Activated naive CD8-positive, alpha-beta T cell treated with anti-CD3 and anti-CD28 coated beads, Interleukin-2, amount 10 ng/mL, durations not matched to agents 7 days and 5 days (primary cell): ENCODE measurements around the gene HJURP. TPM values are rescaled to one million over a fixed set of nuclear protein-coding genes. Genes with fewer than 3 reads are reported as not detected.
A peak's percentile ranks its signal among the peaks of the same experiment; 100 is the strongest.

Experiments
- ATAC-seq: fragments of 150-1000 bp; cut with Tn5 transposase; one replicate; pipeline ENCODE4 v1.10.0; 2021; ENCODE audit warnings: low read depth, moderate library complexity
- POLR2A ChIA-PET: fragments of 350-600 bp; sonication (Branson Sonifier 250); formaldehyde crosslinking; loops from one replicate; lab custom pipeline; 2021; ENCODE audit warnings: antibody characterized with exemption; lab: Charles Lee
- DNase-seq: peaks from one replicate; pipeline ENCODE4 v3.0.0; 2021
- H3K27ac Mint-ChIP-seq: one replicate; pipeline ENCODE4 v1.8.0; 2022; ENCODE audit warnings: mild to moderate bottlenecking, mixed read lengths
- H3K27me3 Mint-ChIP-seq: one replicate; pipeline ENCODE4 v1.8.0; 2022; ENCODE audit warnings: mild to moderate bottlenecking, moderate library complexity, mixed read lengths
- H3K36me3 Mint-ChIP-seq: one replicate; pipeline ENCODE4 v1.8.0; 2021; ENCODE audit warnings: mild to moderate bottlenecking, mixed read lengths
- H3K4me1 Mint-ChIP-seq: one replicate; pipeline ENCODE4 v1.8.0; 2021; ENCODE audit warnings: mixed read lengths
- H3K4me3 Mint-ChIP-seq: one replicate; pipeline ENCODE4 v1.8.0; 2022; ENCODE audit warnings: mild to moderate bottlenecking, moderate library complexity, mixed read lengths
- H3K9me3 Mint-ChIP-seq: one replicate; pipeline ENCODE4 v1.8.0; 2021; ENCODE audit warnings: mixed read lengths
- total RNA-seq, 2 experiments: library from RNA; stranded (reverse); gene quantifications; one replicate each; pipeline ENCODE4 v1.2.3, GENCODE V29; 2021

HJURP gene
- total RNA-seq, 2 experiments from 2014 or later: 100 to 109 TPM

DNA sequence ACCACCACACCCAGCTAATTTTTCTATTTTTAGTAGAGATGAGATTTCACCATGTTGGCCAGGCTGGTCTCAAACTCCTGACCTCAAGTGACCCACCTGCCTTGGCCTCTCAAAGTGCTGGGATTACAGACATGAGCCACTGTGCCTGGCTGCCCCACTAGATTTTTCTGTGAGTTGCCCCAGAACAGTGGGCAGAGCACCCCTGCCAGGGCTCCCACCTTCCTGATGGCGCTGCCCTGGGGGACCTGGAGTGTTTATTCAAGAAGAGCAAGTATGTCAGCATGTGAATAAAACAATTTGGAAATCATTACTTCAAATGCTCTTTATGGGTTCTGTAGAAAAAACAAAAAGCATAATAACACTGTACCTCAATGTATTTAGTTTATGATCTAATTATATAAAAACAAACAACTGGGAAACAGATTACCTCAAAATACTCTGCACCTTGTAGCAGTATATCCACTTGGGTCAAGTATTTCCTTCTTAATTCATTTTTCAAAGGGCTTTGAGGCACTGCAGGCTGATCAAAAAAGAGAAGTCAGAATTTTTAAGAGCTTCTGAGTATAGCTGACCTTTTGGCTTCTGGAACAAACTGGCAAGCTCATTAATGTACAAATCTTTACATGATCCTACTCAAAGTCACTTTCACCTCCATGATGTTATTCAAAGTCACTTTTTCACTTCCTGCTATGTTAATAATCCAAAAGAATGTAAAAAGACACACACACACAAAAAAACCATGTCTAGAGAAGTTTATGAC, 8.9 kb downstream of the HJURP start:
- POLR2A ChIA-PET: interaction anchor here (0.7 kb wide), 1 partner anchor 420 kb away, joined by 3 read pairs; no protein-coding TSS in a partner anchor
- no peak for DNase-seq
- no peak for ATAC-seq
- H3K9me3 Mint-ChIP-seq: no peaks in the 10 kb centered on the region
- peaks cover 70% of the 10 kb centered on the region for H3K36me3 Mint-ChIP-seq
- H3K4me3 Mint-ChIP-seq: no peak overlapping the region
- H3K27ac Mint-ChIP-seq: no peak overlapping the region
- peaks cover 36% of the 10 kb centered on the region for H3K4me1 Mint-ChIP-seq
- no peaks in the 10 kb centered on the region for H3K27me3 Mint-ChIP-seq

DNA sequence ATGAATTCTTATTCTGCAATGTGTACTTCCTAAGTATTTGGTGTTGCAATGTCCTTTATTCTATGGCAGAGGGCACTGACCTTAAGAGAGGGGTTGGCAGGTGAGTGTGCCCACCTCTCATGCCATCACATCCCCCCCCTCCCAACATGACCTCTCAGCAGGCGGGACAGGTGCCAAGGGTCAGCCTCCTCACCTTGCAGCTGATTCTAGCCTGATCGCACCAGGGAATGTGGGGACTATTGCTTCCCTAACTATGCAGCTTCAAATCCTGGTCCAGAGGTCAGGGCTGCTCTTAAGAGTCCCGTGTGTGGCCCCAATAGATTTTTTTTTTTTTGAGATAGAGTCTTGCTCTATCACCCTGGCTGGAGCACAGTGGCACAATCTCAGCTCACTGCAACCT, 9.5 kb downstream of the HJURP start:
- peaks cover 39% of the 10 kb centered on the region for H3K4me1 Mint-ChIP-seq

DNA sequence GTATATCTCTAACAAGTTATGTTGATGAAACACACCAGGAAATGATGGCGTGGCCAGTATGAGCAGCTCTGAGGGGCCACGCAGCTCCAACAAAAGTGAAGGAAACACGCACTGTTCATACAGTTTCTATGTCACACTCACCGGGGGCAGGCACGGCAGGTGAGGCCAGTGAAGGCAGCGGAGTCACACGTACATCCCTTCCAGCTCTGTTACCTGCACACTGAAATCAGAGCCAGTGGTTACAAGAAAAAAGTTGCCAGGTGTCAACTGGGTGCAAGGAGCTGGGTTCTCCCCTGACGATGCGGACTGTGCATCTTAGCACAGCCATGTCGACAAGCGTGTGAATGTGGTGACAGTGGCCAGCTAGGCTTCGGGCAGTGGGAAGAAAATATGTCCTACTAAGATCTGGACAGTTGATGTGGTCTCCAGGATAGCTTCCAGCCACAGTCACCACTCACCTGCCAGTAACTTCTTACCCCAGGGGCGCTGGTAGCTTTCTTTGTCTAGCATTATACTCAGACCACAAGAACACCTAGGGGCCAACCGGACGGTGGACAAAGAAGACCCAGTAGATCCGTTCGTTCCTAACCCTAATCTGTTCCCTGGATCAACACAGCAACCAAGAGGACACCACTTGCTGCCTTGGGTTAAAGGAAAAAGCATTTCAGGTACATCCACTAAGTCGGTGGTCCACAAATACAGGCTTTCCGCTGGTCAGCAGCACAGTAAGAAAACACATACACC, 10.1 kb downstream of the HJURP start:
- POLR2A ChIA-PET: interaction anchor here (1.5 kb wide), 1 partner anchor 10 kb away, joined by 3 read pairs; the partner anchor contains the start of gene HJURP
- H3K27me3 Mint-ChIP-seq: no peaks in the 10 kb centered on the region
- H3K4me1 Mint-ChIP-seq: peaks cover 41% of the 10 kb centered on the region
- ATAC-seq (no peak), DNase-seq (no peak)
- H3K27ac Mint-ChIP-seq: no peak overlapping the region
- H3K9me3 Mint-ChIP-seq: no peaks in the 10 kb centered on the region
- peaks cover 72% of the 10 kb centered on the region for H3K36me3 Mint-ChIP-seq
- no peak overlapping the region for H3K4me3 Mint-ChIP-seq

More for the DNA sequence above, 9.5 kb downstream of the HJURP start:
- Mint-ChIP-seq H3K36me3 (peaks cover 73% of the 10 kb centered on the region), H3K27me3 (no peaks in the 10 kb centered on the region), H3K4me3 (no peak overlapping the region), H3K9me3 (no peaks in the 10 kb centered on the region), H3K27ac (no peak overlapping the region)
- ATAC-seq (no peak), DNase-seq (no peak)
- POLR2A ChIA-PET: no interaction called here

DNA sequence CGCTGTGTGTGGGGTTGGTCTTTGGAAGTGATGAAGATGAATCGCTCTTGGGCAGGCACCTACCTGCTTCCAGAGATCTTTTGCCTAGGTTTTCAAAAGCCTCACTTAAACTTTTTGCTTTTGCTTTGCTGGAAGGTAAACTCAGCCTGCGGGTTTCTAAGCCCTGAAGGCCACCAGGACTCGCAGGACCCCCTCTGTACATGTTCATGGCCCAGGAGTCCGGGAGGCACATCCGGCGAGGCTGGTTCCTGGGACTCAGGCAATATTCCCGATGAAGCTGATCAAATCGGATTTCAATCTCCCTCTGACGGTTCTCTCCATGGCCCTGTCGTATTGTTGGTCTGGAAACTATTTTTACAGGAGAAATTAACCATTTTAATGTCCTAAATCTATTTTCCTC, 13.2 kb downstream of the HJURP start:
- H3K27ac Mint-ChIP-seq: peak overlapping the region; percentile 75
- no peaks in the 10 kb centered on the region for H3K27me3 Mint-ChIP-seq
- peaks cover 40% of the 10 kb centered on the region for H3K4me1 Mint-ChIP-seq
- no peaks in the 10 kb centered on the region for H3K9me3 Mint-ChIP-seq
- H3K36me3 Mint-ChIP-seq: peaks cover 77% of the 10 kb centered on the region
- peak overlapping the region; percentile 15 for H3K4me3 Mint-ChIP-seq
- DNase-seq (peak; percentile 19), ATAC-seq (no peak)
- POLR2A ChIA-PET: interaction anchor here (1.3 kb wide), 1 partner anchor 14 kb away, joined by 5 read pairs; no protein-coding TSS in a partner anchor

DNA sequence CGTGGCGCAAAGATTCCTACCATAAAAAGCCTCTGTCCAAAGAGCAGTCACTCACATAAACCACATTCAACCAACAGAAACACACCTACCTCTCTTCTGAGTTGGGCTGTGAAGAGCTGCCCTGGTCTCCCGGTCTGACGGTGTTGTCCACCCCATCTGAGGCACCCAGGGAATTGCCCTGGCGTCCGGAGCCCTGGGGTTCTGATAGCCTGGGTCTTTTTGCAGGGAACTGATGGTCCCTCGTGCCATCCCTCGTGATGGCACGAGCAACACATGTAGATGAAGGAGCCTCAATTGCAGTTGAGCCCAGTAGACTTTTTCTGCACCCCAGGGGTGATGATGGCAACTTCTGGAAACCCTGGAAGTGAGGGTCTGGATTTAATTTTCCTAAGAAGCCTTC, 13.8 kb downstream of the HJURP start:
- Mint-ChIP-seq H3K4me3 (no peak overlapping the region), H3K27ac (peak overlapping the region; percentile 75), H3K27me3 (no peaks in the 10 kb centered on the region), H3K9me3 (no peaks in the 10 kb centered on the region), H3K36me3 (peaks cover 76% of the 10 kb centered on the region), H3K4me1 (peaks cover 39% of the 10 kb centered on the region)
- ATAC-seq (no peak), DNase-seq (no peak)
- POLR2A ChIA-PET: no interaction called here

DNA sequence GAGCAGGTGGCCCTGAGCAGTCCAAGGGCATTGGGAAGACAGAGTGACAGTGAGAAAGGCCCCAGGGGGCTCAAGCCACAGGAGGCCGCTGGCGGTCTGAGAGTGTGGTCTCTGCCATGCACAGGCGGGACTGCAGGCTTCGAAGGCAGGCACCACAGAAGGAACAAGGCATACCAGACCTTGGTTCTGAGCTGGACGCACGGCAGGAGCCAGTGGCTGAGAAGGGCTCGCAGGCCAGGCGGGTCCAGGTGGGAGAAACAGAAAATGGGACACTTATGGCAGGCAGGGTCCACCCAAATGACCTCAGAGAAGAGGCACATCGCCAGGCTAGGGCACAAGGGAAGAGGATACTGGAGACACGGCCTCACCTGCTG, 14.9 kb downstream of the HJURP start:
- POLR2A ChIA-PET: no interaction called here
- Mint-ChIP-seq H3K27me3 (no peaks in the 10 kb centered on the region), H3K27ac (no peak overlapping the region), H3K36me3 (peaks cover 77% of the 10 kb centered on the region), H3K9me3 (no peaks in the 10 kb centered on the region), H3K4me1 (peaks cover 39% of the 10 kb centered on the region), H3K4me3 (no peak overlapping the region)
- ATAC-seq (no peak), DNase-seq (peak; percentile 17)

DNA sequence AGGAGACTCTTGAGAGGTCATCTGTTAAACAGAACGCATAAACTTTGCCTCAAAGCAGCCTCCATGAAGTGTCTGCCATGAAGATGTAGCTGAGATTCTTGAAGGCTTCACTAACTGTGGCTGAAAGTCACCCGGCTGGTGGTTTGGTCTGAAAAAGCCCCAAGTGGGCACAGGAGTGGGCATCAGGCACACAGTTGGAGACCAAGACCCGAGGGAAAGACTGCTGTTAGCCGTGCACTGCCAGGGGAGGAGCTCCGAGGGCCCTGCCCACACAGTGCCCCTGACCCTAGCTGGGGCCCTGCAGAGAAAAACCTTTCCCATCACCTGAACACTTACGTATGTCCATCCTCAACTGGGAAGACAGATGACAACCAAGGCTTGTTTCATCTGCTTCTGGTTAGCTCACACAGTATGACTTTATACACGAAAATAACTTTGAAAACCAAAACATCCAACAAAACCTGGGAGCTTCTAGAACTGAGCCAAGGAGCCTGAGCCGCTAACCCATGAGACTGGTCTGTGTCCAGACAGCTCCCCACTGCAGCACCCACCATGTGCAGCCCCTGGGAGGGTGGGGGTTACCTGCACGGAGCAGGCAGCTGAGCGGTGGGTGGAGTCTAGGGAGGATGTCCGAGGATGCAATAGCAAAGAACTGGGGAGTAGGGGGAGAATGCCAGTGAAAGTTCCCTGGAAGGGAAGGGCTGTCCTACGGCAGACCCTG, 15.4 kb downstream of the HJURP start:
- DNase-seq (no peak), ATAC-seq (no peak)
- POLR2A ChIA-PET: no interaction called here
- peak overlapping the region; percentile 52 for H3K27ac Mint-ChIP-seq
- no peaks in the 10 kb centered on the region for H3K9me3 Mint-ChIP-seq
- peaks cover 38% of the 10 kb centered on the region for H3K4me1 Mint-ChIP-seq
- no peak overlapping the region for H3K4me3 Mint-ChIP-seq
- no peaks in the 10 kb centered on the region for H3K27me3 Mint-ChIP-seq
- peaks cover 73% of the 10 kb centered on the region for H3K36me3 Mint-ChIP-seq

DNA sequence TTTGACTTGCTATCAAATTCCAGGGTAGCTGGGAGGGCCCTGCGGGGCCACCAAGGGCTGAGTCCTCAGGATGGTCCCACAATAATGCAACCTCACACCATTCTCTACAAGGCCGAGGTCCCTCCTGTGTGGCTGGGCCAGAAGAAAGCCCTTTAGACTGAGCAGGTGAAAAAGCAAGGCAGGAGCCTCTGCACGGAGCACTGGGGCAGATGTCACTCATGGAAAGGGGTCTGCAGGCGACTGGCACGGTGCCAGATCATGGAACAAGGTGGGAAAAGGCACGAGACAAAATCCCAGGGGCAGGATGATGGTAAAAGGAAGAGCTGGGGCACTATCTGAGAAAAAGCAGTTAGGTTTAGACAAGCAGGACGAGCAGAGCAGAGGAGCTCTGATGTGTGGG, 16.1 kb downstream of the HJURP start:
- H3K4me3 Mint-ChIP-seq: no peak overlapping the region
- no peak for ATAC-seq
- H3K27ac Mint-ChIP-seq: peak overlapping the region; percentile 52
- peaks cover 67% of the 10 kb centered on the region for H3K36me3 Mint-ChIP-seq
- POLR2A ChIA-PET: no interaction called here
- H3K9me3 Mint-ChIP-seq: no peaks in the 10 kb centered on the region
- H3K4me1 Mint-ChIP-seq: peaks cover 37% of the 10 kb centered on the region
- DNase-seq: peak; percentile 17
- H3K27me3 Mint-ChIP-seq: no peaks in the 10 kb centered on the region

DNA sequence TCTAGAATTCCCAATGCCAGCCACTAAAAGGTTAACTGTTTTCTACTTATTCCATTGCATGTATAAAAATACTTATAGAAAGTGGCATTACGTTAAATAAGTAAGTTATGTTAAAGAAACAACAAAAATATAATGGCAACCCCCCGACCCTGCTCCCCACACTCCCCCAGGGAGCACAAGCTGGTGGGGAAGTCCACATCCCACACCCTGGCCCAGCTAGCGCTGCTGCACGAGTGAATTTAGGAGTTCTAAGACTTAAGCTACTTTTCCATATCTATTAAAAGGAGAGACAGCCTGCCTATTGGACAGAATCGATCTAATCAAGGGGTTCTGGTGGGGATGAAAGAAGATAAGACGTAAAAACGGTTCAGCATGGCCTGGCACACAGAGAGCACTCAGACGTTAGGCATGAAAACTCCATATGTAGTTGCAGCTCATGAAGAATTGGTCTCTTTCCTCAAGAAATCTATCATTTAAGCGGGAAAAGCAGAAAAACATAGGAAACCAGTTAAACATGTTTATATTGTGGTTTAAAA, 16.6 kb downstream of the HJURP start:
- DNase-seq: no peak
- Mint-ChIP-seq H3K9me3 (no peaks in the 10 kb centered on the region), H3K4me1 (peaks cover 37% of the 10 kb centered on the region), H3K4me3 (no peak overlapping the region), H3K36me3 (peaks cover 64% of the 10 kb centered on the region), H3K27me3 (no peaks in the 10 kb centered on the region), H3K27ac (no peak overlapping the region)
- no peak for ATAC-seq
- POLR2A ChIA-PET: no interaction called here

DNA sequence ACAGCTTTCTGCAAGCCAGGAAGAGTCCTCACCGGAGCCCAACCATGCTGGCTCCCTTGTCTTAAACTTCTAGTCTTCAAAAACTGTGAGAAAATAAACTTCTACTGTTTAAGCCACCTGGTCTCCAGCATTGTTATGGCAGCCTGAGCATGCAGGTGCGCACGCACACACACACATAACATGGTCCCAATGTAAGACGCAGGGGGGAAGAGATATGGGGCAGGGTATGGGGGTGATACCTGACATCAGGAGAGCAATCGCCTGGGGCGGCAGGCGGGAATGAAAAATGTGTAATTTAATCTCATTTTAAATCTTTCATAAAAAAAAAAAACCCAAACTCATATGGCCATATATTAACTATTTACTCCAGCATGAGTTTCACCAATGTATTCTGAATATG, 18.0 kb downstream of the HJURP start:
- POLR2A ChIA-PET: interaction anchor here (0.7 kb wide), 1 partner anchor 29 kb away, joined by 3 read pairs; no protein-coding TSS in a partner anchor
- no peak overlapping the region for H3K27ac Mint-ChIP-seq
- peaks cover 52% of the 10 kb centered on the region for H3K36me3 Mint-ChIP-seq
- no peaks in the 10 kb centered on the region for H3K27me3 Mint-ChIP-seq
- H3K9me3 Mint-ChIP-seq: no peaks in the 10 kb centered on the region
- peaks cover 31% of the 10 kb centered on the region for H3K4me1 Mint-ChIP-seq
- DNase-seq (no peak), ATAC-seq (no peak)
- H3K4me3 Mint-ChIP-seq: no peak overlapping the region

DNA sequence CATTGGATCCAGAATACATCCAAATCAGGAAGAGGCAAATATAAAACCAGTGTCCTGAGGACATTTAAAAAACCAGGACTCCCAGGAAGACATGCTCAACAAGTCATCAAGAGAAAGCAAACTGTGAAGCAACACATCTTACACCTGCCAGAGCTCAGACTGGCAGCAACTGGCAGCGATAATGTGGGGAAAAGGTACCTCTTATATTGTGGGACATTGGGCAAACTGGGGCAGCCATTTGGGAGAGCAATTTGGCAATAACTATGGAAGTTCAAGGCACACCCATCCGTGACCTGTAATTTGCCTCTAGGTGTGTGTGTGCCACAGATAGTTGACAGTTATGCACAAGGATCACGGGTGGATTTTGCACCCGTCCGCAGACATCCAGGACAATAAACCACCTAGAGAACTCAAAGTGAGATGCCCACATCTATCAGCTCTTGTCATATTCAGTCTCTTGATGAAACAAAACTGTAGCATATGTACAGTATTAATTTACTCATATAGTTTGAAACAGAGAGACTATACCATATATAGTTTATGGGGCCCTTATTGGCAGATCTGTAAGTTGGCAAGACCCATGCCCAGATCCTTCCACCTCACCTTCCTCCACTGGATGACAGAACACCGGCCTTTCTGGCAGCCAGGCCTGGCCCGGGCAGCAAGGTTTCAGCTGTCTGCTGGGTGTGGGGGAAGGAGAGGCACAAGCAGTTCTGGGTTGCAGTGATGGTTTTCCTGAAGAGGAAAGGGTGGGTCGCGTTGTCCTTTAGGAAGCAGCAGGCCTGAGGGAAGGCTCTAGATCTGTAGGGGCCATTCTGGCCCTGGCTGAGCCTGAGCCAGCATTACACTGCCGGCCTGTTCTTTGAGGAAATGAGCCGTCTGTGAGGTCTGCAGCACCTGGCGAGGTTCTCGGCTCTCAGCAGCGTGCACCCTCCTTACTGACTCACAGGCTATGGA, 18.8 kb downstream of the HJURP start:
- Mint-ChIP-seq H3K27ac (no peak overlapping the region), H3K36me3 (peaks cover 45% of the 10 kb centered on the region), H3K4me1 (peaks cover 23% of the 10 kb centered on the region), H3K9me3 (no peaks in the 10 kb centered on the region), H3K27me3 (no peaks in the 10 kb centered on the region), H3K4me3 (no peak overlapping the region)
- POLR2A ChIA-PET: no interaction called here
- no peak for ATAC-seq
- peak; percentile 19 for DNase-seq

DNA sequence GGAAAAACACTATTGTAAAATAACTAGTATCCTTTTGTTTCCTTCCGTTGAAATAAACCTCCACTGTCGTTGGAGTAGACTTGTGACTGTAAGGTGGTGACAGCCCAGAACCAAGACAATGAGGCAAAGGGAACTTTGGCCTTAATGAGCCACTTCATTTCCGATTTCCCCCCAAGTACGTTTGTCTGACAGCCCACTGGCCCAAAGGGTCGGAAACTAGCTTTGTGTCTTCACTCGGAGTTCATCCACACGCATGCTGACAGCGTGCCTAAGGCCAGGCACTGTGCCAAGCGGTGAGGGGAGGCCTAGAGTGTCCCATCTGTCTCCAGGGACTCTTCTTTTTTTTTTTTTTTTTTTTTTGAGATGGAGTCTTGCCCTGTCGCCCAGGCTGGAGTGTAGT, 21.0 kb downstream of the HJURP start:
- DNase-seq (peak; percentile 20), ATAC-seq (no peak)
- peaks cover 24% of the 10 kb centered on the region for H3K36me3 Mint-ChIP-seq
- no peak overlapping the region for H3K27ac Mint-ChIP-seq
- no peaks in the 10 kb centered on the region for H3K27me3 Mint-ChIP-seq
- POLR2A ChIA-PET: interaction anchor here (0.7 kb wide), 1 partner anchor 20 kb away, joined by 3 read pairs; no protein-coding TSS in a partner anchor
- H3K9me3 Mint-ChIP-seq: no peaks in the 10 kb centered on the region
- H3K4me3 Mint-ChIP-seq: no peak overlapping the region
- peaks cover 8% of the 10 kb centered on the region for H3K4me1 Mint-ChIP-seq
